Stimulated activated CD8-positive, alpha-beta memory T cell treated with anti-CD3 and anti-CD28 coated beads, Interleukin-7, amount 100 ng/mL, for 48 hours (primary cell): ENCODE data around the gene IZUMO4.

Source experiments
- DNase-seq, 2 donors: peaks; one replicate each; pipeline ENCODE4 v3.0.0-alpha.2; 2020; ENCODE audit warnings: low read depth in 1 of 2; ENCODE audit errors: extremely low read depth in 1 of 2

Gene IZUMO4

GRCh38 chr19:2103045-2103707, 6.5 kb downstream of the IZUMO4 start:
- DNase-seq, result no peak

GRCh38 chr19:2108251-2109016, 11.7 kb downstream of the IZUMO4 start:
- no peak for DNase-seq

DNA sequence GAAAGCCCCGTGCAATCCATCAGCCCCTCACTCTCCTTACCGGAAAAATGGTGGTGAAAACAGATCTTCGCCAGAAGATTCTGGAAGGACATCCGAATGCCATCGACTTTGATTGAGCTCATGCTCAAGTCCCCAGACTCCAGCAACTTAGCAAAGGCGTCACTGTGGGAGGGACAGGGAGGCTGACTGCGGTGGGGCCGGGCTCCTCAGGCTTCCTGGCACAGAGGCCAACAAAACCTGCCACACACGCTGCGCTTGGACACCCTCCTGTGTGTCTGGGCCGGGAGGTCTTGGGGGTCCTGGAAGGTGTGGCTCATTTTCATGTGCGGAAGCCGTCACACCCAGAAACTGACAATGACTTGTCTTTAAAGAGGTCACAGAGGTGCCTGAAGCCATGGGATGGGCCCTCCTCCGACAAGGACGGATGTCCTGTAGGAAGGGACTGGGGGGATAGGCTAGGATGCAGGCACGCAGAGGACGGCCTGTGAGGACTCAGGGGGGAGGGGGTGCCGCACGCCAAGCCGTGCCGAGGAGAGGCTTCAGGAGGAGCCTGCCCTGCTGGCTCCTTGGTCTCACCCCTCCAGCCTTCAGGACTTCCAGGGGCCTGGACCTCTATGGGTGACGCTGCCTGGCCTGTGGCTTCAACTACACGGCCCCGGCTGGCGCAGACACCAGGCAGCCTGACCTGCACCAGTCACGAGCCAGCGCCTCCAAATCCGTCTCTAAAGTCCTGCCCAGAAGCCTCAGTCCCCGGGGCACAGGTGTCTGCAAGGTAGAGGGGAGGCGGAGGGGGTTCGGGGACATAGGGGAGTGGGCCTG, 12.5 kb downstream of the IZUMO4 start:
- no peak for DNase-seq

- no peak for DNase-seq
Observed at GRCh38 chr19:2110822-2111221, 14.1 kb downstream of the IZUMO4 start.

- no peak for DNase-seq
Observed at GRCh38 chr19:2111425-2111824, 14.7 kb downstream of the IZUMO4 start.

DNA sequence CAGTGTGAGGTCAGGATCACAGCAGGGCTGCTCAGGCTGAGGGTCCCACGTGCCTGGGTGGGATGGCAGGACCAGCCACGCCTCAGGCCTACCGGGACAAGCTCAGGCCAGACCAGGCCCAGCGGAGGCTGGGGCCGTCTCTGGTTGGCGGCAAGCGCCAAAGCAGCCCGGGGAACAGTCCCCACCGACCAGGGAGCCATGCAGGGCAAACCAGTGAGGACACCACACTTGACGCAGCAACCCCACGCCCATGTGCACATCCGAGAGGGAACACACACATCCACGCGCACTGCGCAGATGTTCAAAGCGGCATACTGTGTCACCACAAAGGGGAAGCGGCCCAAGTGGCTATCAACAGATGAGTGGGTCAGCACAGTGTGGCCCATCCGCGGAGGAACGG, 15.2 kb downstream of the IZUMO4 start:
- no peak for DNase-seq

GRCh38 chr19:2112516-2113320, 16.0 kb downstream of the IZUMO4 start:
- DNase-seq, result no peak

DNA sequence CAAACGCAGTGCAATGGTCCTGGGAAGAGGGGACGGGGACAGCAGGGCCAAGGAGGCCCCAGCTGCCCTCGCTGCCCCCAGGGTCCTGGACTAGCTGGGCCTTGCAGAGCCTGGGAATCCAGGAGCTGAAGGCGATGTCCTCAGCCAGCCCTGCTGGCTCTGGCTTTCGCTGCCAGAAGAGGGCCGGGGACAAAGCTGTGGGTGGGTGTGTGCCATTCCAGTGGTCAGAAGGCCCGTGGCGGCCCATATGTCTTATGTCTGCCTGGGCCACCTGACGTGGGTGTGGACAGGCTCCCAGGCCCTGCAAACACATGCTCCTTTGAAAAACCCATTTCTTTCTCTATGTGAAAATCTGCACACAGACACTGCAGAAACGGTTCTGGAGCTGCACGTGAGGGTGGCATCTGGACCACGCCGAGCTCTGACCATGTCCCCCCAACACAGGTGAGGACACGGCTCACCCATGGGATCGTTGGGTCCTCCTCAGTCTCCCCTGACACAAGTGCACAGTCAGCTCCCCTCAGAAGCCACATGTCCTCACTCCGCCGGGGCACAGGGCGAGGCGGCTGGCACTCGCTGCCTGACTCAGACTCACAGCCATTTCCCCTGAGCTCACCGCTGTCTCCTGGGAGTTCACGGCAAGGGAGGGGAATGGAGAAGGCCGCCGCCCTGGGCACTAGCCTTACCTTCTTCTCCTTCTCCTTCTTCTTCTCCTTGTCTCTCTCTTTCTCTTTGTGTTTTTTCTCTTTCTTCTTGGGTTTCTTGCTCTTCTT, 16.9 kb downstream of the IZUMO4 start:
- DNase-seq, result no peak

DNA sequence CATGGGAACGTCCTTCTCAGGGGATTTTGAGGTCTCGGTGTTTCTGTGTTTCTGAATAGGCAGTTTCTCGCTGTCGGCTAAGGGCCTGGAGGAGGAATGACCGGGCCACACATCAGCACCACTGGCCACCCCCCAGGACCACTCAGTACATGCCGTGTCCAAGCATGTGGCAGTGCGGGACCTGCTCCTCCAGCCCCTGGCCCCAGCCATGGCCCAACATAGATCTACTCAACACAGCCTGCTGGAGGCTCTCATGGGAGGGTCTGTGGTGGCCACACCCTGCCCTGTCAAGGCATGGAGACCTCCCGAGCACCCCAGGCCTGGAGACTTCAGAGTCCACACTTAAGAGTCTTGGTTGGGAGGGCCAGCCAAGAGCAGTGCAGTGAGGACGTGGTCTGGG, 17.5 kb downstream of the IZUMO4 start:
- no peak for DNase-seq

- DNase-seq, result no peak
Observed at GRCh38 chr19:2114821-2115220, 18.1 kb downstream of the IZUMO4 start.

DNA sequence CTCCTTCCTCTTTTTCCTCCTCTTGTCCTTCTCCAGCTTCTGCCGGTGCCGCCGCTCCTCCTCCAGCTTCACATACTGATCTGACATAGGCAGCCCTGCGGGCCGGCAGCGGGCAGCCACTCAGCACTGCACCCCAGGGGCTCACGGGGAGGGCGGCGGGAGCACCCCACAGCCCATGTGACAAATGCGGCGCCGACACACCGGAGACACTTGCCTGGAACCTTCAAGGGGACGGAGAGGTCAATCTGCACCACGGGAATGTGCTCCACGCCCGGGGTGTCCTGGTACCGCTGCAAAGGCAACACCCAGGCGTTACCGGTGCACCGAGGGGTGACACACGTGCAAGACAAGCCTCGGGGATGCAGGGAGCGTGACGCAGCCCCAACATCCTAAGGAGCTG, 18.6 kb downstream of the IZUMO4 start:
- DNase-seq, result no peak

DNA sequence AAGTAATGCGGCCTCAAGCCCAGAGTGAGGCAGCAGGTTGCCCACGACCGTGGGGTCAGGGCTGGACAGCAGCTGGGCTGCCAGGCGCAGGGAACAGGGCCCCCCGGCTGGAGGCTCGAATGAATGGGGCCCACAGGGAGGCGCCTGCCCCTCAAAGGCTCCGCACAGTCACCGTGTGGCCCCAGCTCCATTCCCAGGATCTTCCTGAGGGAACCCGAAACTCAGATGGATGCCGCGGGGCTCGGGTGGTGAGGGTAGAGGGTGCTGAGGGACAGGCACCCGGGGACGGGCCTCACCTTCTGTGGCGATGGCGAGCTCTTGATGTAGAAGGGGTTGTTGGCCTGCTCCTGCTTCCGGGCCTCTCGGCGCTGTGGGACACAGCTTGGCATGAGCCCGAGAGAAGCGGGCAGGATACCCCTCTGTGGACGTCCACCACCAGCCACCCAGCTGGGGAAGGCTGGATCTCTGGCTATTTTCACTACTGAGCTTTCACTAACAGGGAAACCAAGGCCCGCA, 19.3 kb downstream of the IZUMO4 start:
- no peak for DNase-seq

DNA sequence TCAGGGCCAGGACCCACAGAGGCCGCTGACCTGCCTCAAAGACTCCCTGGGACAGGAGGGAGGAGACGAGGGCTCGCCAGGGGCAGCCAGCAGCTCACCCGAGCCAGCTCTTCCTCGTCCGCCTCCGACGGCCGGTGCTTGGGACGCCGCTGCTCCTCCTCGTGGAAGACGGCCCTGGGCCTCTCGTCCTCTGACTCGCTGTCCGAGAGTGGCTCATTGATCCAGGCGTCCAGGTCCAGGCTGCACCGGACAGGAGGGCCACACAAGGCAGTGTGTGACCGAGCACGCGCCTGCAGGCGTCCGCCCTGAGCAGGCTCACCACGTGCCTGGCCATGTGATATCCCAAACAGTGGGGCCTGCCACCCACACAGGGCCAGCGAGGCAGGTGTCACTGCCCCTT, 19.8 kb downstream of the IZUMO4 start:
- no peak for DNase-seq

- DNase-seq, result no peak
Observed at GRCh38 chr19:2117215-2117960, 20.7 kb downstream of the IZUMO4 start.

GRCh38 chr19:2118438-2118837, 21.7 kb downstream of the IZUMO4 start:
- DNase-seq, result no peak

GRCh38 chr19:2119921-2120785, 23.4 kb downstream of the IZUMO4 start:
- no peak for DNase-seq

GRCh38 chr19:2120821-2121220, 24.1 kb downstream of the IZUMO4 start:
- no peak for DNase-seq

DNA sequence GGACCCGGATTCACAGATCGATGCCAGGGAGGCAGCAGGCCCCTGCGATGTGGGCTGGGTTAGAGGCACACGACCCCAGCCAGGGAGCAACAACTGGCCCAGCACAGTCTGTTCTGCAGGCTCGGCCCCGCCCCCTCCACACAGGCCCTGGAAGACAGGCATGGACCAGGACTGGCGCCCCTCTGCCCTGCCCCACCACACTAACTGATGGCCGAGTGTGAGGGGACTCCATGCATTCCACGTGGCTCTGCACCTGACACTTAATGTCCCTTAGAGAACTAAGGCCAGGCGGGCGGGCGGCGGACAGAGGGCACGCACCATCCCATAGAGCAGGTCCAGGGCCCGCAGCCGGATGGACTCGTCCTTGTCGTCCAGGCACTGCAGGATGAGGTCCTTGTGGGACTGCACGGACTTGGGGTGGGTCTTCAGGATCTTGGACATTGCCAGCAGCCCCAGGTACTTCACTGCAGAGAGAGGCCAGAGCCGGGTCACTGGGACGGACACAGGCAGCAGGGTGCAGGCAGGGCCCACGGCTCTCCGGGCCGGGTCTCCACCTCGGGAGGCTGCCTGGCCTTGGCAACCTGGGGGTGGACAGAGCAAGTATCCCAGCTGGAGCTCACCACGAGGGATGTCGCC, 24.8 kb downstream of the IZUMO4 start:
- DNase-seq, result no peak
